ELR (cell line): ENCODE data around the gene CLEC2A.

Experiments
- DNase-seq: peaks from one replicate; pipeline ENCODE4 v3.0.0-alpha.2; 2015; ENCODE audit warnings: low read depth

Gene CLEC2A

DNA sequence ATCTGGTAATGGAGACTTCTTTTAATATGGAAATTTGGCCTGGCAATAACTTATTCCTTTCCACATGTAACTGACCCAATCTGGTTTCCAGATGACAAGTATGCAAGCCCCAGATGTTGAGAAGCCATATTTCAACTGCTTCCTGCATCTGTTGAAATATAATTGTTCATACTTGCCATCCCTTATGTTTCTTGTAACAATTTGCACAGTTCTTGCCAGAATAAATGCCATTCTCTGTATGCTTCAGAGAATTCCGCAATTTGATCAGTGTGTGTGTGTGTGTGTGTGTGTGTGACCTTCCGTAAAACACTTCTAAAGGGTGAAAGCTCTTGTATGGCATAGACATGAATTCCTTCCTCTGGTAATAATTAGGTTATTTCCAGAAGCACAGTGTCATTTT, 1.8 kb upstream of the CLEC2A start:
- no peak for DNase-seq

DNA sequence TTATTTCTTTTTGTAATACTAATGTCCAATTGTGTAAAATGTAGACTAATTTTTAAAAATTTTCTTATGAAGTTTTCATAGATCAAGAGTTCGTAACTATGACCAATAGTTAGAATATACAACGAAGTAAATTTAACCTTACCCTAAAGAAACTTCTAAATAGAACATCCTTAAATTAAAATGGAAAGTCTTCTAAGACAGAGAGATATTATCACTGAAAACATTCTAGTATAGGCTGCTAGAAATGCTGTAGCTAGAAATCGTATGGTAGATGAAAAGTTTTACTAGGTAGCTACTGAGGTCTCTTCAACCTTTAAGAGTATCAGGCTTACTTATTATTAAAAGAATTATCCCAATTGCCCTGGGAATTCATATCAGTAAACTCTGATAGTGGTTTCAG, 925 bp downstream of the CLEC2A start:
- DNase-seq, result no peak

DNA sequence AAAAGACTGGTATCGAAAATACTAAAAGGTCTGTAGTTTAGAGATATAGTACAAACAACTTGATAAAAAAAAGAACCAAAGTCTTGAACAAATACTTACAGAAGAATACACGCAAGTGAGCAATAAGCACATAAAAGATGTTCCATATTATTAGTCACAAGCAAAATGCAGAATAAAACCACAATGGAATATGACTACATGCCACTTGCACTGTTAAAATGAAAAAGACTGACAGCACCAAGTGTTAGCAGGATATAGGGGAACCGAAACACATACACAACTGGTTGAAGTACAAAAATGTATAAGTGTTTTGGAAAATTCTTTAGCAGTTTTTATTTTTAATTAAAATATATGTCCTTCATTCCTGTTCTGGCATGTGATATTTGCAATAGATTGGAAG, 3.6 kb downstream of the CLEC2A start:
- no peak for DNase-seq

DNA sequence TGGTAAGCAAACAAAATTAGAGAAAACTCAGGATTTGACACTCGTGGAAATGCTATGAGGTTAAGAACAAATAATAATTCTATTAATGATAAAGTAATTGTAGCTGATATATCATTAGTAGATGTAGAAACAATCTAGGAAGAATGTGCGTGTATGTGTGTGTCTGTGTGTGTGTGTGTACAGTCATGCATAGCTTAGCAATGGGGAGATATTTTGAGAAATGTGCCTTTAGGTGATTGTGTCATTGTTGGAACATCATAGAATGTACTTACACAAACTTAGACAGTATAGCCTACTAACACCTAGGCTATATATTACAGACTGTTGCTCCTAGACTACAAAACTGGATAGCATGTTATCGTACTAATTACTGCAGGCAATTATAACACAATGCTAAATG, 5.3 kb downstream of the CLEC2A start:
- DNase-seq, result no peak

DNA sequence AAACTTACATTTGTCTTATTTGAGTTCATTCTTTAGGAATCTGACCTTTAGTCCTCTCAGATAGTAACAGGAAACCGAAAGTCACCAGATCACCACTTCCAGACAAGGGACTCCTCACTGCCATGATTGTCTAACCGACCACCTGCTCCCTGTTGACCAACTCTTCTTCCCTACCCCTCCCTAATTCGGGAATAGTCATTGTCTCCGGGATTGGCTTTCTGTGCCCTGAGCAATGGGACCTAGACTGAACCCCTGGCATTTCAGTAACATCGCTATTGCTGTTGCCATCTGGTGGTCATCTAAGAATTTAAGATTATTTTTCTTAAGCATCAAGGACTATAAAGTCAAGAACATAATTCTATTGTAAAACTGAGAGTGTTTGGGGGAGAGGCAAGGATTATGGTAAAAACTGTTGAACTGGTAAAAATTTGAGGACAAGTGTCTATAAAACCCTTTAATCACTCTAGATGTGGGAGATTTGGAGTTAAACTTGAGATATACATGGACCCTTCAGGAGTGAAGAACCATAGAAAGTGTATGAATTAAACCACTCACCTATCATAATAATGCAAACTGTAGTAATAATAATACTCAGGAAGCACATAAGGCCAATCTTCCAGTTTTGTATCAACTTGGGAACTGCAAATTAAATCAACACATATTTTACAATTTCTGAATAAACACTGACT, 6.3 kb downstream of the CLEC2A start:
- DNase-seq, result peak; percentile 68

DNA sequence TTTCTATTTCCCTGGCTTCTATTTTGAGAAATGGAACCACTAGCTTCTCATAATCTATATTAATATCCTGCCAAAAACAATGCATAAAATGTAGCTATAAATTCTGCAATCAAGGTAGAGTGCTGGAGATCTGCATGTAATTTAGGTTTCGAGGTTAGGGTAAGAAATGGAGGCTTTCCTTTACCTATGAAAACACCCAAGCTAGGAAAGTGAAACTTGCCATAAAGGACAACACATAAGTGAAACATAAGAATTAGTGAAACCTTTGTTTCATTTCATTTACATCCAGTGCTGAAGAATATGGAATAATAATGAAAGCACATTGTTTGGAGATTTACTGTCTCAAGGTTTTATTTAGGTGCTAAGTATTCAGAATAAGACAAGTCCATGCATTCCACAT, 9.7 kb downstream of the CLEC2A start:
- no peak for DNase-seq

DNA sequence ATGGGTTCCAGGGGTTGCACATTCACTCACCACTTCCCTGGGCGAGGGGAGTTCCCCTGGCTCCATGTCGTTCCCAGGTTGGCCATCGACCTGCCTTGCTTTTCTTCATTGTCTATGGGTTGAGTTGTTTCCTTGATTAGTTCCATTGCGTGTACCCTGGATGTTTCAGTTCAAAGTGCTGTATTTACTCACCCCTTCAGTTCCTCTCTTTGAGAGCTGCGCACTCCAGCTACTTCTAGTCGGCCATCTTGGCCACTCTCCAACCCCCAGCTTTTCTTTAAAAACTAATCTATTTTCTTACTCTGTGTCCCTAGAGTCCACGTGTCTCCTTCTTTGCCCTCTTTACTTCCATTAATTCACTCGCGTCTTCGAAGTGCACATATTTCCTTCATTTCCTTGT, 11.7 kb downstream of the CLEC2A start:
- no peak for DNase-seq

DNA sequence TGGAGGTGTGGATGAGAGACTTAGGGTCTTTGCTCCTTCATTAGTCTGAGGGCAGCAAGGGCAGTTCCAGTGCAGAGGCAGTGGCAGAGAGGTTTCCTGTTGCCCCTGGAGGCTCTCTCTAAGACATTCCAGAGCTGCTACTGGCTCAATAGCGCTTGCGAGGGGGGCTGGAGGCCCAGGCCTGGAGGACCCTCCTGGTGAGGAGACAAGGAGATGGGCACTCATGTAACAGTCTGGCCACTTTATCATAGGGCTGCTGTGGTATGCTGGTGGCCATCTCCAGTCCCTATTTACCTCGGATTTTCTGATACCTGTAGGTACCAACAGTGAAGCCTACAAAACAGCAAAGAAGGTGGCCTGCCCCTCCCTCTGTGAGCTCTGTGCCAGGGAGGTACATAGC, 12.7 kb downstream of the CLEC2A start:
- no peak for DNase-seq

DNA sequence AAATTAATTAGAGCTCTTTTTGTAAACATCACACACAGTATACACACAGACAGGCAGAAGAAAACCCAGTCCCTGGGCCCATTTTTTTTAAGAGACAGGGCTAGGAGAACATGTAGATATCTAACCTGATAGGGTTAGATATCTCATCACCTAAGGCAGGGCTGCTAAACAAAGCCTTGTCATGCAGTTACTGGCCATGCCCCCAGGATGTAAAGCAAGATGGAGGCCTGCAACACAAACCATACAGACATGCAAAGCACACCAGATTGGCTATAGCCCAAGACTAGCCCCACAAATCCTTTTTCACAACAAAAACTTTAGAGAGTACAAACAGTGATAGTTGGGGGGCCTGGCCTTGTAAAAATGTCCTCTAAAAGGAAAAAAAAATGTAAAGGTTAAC, 20.5 kb downstream of the CLEC2A start:
- no peak for DNase-seq

DNA sequence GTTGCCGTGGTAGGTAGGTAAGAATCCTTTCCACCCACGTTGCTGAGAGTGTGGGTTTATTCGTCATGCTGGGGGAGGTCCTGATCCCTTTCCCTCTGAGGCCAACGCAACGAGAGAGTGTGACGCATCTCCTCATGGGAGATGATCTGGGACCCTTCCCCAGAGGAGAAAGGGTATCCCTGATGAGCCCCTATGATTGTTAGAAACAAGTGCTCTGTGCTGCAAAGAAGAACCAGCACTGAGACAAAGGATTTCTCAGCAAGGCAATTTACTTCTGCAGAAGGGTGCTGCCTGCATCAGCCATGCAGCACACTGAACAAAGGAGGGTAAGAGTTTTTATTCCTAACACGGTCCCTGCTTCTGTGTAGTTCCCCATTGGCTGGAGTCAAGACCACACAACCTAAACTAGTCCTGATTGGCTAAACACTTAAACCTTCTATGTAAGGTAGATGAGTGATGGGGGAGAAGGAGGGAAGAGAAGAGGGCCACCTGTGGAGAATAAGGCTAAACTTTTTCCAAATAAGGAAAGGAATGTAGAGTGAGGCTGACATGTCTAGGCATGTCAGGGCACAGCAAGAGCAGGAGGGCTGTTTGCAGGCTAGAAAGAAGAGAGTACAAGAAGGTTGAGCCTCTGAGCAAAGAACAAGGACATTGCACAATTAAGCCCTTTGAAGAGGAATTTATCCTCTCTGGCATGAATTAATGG, 21.3 kb downstream of the CLEC2A start:
- DNase-seq, result no peak

DNA sequence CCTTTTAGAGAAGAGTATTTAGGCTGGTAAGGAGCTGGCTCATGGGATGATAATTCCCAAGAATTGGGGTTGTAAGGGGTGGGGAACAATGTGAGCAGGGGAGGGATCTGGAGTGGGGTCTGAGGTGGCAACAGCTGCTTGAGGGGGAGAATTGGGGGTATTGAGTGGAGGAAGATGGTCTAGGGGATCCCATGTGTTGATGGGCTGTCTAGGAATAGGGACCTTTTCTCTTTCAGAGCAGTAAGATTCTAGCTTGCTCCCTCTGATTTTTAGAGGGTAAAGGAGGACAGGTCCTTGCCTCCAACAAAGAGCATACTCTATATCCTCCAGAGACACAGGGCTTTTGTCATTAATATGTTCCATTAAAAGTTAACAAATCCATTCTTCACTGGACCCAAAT, 22.4 kb downstream of the CLEC2A start:
- DNase-seq, result no peak

DNA sequence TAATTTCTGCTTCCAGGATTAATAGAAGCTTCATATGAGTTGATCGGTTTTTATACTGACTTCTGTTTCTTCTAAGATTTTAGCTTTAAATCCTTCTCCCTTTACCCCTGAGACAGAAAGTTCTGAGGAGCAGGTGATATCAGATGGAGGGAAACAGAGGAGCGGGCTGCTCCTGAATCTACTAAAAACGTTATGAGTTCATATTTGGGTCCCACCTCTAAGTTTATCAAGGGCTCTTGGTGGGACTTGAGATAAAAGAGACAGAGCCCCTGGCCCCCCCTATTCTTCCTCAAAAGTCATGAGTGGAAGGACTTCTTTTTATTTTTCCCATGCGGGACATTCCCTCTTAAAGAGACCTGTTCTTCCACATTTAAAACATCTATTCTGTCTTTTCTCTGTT, 23.8 kb downstream of the CLEC2A start:
- no peak for DNase-seq

DNA sequence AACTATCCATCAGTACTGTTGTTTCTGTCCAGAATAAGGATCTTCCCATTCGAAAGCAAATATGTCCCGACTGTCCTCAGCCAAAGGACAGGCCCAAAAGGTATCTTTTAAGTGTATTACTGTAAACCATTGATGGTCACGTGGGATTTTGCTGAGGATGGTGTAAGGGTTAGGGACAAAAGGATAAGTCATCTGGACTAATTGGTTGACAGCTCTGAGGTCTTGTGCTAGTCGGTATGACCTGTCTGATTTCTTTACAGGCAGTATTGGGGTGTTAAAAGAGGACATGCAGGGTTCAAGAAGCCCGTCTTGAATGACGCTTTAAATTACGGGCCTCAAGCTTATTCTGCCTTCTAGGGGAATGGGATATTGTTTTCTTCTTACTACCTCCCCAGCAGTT, 24.4 kb downstream of the CLEC2A start:
- DNase-seq, result no peak

DNA sequence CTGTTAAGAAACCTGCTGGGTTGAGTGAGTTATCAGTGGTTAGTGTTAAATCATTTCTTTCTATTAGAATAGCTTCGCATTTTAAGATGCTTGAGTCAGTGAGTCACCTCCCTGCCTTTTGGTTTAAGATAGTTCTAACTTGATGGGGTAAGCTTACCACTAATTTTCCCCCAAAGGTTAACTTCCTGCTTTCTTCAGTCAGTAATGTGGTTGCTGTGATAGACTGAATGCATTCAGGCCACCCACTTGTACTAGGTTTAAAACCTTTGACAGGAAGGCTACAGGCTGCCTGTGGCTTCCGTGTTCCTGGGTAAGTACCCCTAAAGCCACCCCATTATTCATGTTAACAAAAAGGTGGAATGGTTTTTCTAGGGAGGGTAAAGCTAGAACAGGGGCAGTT, 25.3 kb downstream of the CLEC2A start:
- peak; percentile 7 for DNase-seq

DNA sequence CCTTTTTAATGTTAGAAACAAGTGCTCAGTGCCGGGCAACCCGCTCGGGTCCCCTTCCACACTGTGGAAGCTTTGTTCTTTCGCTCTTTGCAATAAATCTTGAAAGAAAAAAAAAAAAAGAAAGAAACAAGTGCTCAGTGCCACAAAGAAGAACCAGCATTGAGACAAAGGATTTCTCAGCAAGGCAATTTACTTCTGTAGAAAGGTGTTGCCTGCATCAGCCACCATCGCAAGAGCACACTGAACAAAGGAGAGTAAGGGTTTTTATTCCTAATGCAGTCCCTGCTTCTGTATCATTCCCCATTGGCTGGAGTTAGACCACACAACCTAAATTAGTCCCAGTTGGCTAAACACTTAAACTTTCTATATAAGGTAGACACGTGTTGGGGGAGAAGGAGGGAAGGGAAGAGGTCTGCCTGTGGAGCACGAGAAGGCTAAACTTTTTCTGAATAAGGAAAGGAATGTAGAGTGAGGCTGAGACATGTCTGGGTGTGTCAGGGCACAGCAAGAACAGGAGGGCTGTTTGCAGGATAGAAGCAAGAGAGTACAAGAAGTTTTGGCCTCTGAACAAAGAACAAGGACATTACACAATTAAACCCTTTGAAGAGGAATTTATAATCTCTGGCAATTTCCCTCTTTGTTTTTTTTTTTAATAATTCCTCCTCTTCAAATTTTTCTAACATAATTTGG, 29.5 kb downstream of the CLEC2A start:
- no peak for DNase-seq

DNA sequence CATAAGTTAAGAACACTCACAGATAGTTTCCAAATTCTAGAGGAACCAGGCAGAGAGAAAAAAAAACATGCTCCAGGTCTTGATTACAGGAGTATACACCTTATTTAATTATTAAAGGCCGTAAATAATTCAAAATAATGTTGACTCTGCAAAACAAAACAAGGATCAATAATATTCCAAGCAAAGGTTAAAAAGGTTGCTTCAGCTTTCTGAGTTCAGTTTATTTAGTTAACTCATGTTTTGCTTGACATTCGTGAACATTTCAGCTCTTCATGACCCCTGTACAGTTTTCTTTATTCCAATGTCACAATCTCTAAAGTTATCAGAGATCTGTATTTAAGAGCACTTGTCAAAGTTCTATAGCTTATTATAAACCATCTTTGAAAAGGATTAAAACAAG, 31.2 kb downstream of the CLEC2A start:
- DNase-seq, result no peak

DNA sequence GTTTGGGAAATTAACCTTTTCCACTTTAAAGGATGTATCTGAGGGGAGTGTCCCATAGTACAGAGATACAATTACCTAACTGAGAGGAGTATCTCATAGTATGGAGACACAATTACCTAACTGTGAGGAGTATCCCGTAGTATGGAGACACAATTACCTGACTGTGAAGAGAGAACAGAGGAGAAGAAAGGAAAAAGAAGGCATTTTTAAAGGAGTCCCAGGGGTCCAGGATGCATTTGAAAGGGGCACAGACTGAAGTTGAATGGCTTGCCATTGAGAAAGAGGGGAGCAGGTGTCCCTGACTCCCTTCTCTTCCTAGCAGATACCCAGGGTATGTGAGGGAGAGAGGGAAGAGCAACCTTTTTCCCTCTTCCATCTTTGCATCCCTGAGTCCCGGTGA, 33.0 kb downstream of the CLEC2A start:
- DNase-seq, result no peak

DNA sequence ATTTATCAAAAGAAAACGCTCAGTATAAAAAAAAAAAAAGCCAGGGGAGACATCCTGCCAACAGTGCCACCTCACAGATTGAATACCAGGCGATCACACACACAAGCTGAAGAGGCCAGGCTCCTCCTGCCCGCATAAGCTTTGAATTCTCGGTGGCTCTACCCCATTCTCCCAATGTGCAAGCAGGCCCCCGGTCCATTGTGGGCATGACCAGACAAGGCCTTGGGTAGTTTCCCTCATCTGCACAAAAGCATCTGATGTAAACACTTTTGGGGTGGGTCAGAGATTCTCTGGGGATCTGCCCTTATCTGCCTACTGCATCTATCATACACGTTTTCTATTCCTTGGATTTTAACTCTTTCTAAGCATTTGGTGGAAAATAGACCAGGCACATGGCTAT, 34.6 kb downstream of the CLEC2A start:
- no peak for DNase-seq

DNA sequence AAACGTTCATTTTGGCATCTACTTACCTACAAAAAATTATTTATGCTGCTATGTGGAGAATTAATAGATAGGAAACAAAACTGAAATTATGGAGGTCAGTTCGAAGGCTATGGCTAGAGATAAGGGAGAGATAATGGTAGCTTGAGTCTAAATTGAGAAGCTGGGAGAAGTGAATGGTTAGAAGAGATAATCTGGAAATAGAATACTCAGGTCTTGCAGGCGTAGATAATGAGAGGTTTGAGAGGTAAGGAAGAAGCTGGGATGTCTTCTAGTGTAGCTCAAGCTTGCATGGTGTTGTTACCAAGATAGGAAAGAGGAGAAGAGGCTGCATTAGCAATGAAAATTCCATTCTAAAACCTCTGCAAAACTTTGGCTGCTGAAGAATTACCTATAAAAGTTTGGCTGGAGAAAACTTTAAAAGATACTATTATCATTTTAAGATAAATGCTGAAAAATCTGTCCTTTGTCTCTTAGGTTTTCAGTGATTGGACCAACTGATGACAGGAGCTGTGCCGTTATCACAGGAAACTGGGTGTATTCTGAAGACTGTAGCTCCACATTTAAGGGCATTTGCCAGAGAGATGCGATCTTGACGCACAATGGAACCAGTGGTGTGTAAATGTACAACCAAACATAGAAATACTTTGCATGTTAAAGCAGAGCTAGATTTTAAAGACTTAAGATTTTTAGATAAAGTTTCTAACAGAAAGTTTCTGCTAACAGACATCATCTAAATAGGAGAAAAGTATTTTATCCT, 36.8 kb downstream of the CLEC2A start:
- no peak for DNase-seq

DNA sequence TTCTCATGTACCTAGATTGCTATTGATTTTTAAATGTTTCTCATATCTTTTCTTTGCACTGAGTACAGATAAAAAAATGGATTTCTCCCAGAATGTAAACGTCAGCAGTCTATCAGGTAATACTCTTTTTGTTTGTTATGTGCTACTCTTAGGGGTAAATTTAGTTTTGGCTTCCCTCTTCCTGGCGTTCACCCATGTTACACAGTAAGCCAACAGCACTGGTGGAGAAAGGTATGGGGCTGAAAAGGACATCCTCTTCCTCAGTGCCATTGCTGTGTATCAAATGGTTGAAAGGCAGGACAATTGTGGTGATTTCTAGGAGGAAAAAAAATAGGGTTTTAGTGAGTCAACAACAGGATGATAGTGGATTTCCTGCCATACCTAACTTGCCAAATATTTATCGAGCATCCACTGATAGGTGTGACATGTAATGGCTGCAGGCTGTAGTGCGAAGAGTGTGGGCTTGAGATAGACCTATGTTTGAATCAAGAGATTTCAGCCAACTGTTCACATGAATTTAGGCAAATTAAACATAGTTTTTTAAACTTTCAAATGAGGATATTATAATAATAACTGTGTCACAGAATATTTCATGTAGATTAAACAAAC, 43.4 kb downstream of the CLEC2A start:
- DNase-seq, result no peak

DNA sequence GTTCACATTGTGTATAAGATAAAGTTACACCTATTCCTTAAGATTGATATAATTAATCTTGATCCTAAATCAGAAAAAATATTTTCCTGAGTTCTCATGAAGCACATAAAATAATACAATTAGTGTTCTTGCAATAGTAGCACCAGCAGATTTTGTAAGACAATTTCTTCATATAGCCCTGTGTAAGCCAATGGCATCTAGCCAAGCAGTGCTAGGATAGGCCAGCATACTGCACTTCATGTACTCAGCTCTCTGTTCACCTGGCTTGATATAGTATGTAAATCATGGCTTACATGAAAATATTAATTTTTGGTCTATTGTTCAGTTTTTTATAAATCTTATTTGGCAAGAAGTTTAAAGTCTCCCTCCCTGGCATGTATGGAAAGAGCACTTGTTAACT, 49.0 kb downstream of the CLEC2A start:
- DNase-seq, result no peak

DNA sequence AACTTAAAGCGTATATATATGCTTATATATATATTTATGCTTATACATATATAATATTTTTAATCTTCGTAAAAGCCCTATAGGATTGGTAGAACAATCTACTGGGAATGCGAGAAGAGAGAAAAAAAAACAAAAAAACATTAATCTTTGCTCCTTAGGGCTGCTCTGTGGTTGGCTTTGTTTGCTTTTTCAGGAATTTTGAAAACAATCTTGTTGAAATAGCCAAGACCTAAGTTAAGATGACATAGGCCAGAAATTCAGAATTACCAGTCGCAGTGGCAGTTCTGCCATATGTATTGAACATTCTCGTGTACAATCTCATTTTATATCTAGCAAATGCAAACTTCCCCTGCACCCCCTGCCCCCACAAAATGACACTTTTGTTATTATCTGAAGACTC, 50.2 kb downstream of the CLEC2A start:
- no peak for DNase-seq
